Lower leg skin (tissue), 3 donors: Measurements from ENCODE around the gene DDX10.

Source experiments
- CTCF ChIP-seq, 3 donors: fragments of 450-650 bp; IDR thresholded peaks; one replicate each; pipeline ENCODE4 v1.5.1; 2016; ENCODE audit warnings: antibody characterized with exemption in 3 of 3, mild to moderate bottlenecking in 3 of 3, moderate library complexity in 2 of 3
- POLR2A ChIP-seq, 2 donors: fragments of 450-650 bp; IDR thresholded peaks; one replicate each; pipeline ENCODE4 v1.6.1; 2016 to 2017; ENCODE audit warnings: antibody characterized with exemption in 2 of 2, mild to moderate bottlenecking in 1 of 2, moderate library complexity in 1 of 2

GRCh38 chr11:108616549-108616948 lies 48.3 kb upstream of the DDX10 start:
- TF ChIP-seq CTCF (IDR thresholded peaks at IDR 0.05), result no peak
- TF ChIP-seq POLR2A (IDR thresholded peaks at IDR 0.05), result no peak
